OCI-LY7 (cell line): ENCODE data around the gene PABPN1L.

Source experiments
- EZH2phosphoT487 ChIP-seq: fragments of 200-600 bp; sonication (generic); IDR thresholded peaks from 2 replicates; pipeline ENCODE4 v1.6.1; 2018; ENCODE audit warnings: low read depth, borderline replicate concordance, mild to moderate bottlenecking, mixed run types, antibody characterized with exemption, low read length, moderate library complexity, mixed read lengths
- TF ChIP-seq, protein P1 (sequence below): fragments of 200-600 bp; sonication (generic); conservative IDR thresholded peaks from 2 replicates; pipeline ENCODE4 v1.5.1; 2014; ENCODE audit warnings: mild to moderate bottlenecking, antibody characterized with exemption, low read length, moderate library complexity, mixed read lengths

DNA sequence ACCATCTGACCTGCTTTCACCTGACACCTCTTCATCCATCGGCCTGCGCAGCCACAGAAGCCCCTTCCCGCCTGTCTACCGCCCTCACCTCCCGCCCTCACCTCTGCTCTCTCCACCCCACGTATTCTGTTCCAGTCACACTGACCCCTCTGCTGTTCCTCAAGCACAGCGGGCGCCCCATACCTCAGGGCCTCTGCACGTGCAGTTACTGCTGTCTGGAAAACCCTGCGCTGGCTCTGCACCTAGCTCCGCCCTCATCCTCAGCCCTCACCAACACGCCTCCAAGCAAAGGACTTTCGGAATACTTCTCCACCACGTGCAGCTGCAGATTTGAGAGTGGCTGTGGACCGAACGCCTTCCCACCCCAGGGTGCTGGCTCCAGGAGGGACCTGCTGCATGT lies 24.6 kb upstream of the PABPN1L start:
- TF ChIP-seq, protein P1, sequence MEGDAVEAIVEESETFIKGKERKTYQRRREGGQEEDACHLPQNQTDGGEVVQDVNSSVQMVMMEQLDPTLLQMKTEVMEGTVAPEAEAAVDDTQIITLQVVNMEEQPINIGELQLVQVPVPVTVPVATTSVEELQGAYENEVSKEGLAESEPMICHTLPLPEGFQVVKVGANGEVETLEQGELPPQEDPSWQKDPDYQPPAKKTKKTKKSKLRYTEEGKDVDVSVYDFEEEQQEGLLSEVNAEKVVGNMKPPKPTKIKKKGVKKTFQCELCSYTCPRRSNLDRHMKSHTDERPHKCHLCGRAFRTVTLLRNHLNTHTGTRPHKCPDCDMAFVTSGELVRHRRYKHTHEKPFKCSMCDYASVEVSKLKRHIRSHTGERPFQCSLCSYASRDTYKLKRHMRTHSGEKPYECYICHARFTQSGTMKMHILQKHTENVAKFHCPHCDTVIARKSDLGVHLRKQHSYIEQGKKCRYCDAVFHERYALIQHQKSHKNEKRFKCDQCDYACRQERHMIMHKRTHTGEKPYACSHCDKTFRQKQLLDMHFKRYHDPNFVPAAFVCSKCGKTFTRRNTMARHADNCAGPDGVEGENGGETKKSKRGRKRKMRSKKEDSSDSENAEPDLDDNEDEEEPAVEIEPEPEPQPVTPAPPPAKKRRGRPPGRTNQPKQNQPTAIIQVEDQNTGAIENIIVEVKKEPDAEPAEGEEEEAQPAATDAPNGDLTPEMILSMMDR: no peak
- TF ChIP-seq EZH2phosphoT487: no peak
